Neutrophil (primary cell): ENCODE results near the gene CLCNKA.
"Not testable (repeated sequence)": the region's sequence is repeated elsewhere in the genome, so short reads cannot be mapped to it uniquely, and the experiment has no call there.

Experiments
- H3K27ac ChIP-seq: fragments of 200-600 bp; sonication (generic); 2 replicates; pipeline ENCODE4 v1.5.1; 2016; ENCODE audit warnings: mild to moderate bottlenecking, moderate library complexity
- H3K27me3 ChIP-seq: fragments of 200-600 bp; sonication (generic); 2 replicates; pipeline ENCODE4 v1.6.0; 2016; ENCODE audit warnings: mild to moderate bottlenecking
- H3K36me3 ChIP-seq: fragments of 200-600 bp; sonication (generic); 2 replicates; pipeline ENCODE4 v1.5.1; 2017
- H3K4me1 ChIP-seq, 2 experiments: fragments of 200-600 bp in 1 of 2; sonication (generic) in 1 of 2; 1 replicate in 1 of 2; 2 replicates in 1 of 2; pipeline versions ENCODE4 v1.5.1 to v1.6.1; 2013 to 2016; ENCODE audit warnings: low read depth in 1 of 2, low read length in 1 of 2, mild to moderate bottlenecking in 1 of 2, moderate library complexity in 1 of 2; ENCODE audit not compliant: control insufficient read depth in 1 of 2, insufficient read depth in 1 of 2
- H3K4me3 ChIP-seq, 2 experiments: fragments of 200-600 bp in 1 of 2; sonication (generic) in 1 of 2; 1 replicate in 1 of 2; 2 replicates in 1 of 2; pipeline ENCODE4 v1.5.1; 2013 to 2016; ENCODE audit warnings: low read depth in 1 of 2, low read length in 1 of 2, mild to moderate bottlenecking in 1 of 2, moderate library complexity in 1 of 2
- H3K9me3 ChIP-seq: fragments of 200-600 bp; sonication (generic); 2 replicates; pipeline ENCODE4 v1.5.1; 2016
- CTCF ChIP-seq: fragments of 200-600 bp; sonication (generic); IDR thresholded peaks from 2 replicates; pipeline ENCODE4 v1.5.1; 2016; ENCODE audit warnings: antibody characterized with exemption

Gene CLCNKA

GRCh38 chr1:16028237-16029002, 6.6 kb downstream of the CLCNKA start:
- H3K4me3 ChIP-seq: no peak overlapping the region
- no peaks in the 10 kb centered on the region for H3K4me1 ChIP-seq
- TF ChIP-seq CTCF: no peak
- peaks cover 36% of the 10 kb centered on the region for H3K27me3 ChIP-seq
- H3K9me3 ChIP-seq: no peaks in the 10 kb centered on the region
- no peak overlapping the region for H3K27ac ChIP-seq
- no peaks in the 10 kb centered on the region for H3K36me3 ChIP-seq

- H3K9me3 ChIP-seq, H3K4me1 ChIP-seq, H3K4me3 ChIP-seq, H3K27ac ChIP-seq, H3K36me3 ChIP-seq: not testable (repeated sequence)
- peaks cover 36% of the 10 kb centered on the region for H3K27me3 ChIP-seq
These were observed 7.1 kb downstream of the CLCNKA start for GRCh38 chr1:16029003-16029268.

- TF ChIP-seq CTCF: no peak
These were observed 7.5 kb downstream of the CLCNKA start for GRCh38 chr1:16029288-16029687.

GRCh38 chr1:16031551-16031950, 9.7 kb downstream of the CLCNKA start:
- Histone ChIP-seq H3K4me3 (no peak overlapping the region), H3K9me3 (no peaks in the 10 kb centered on the region), H3K36me3 (no peaks in the 10 kb centered on the region), H3K4me1 (no peaks in the 10 kb centered on the region), H3K27me3 (peaks cover 21% of the 10 kb centered on the region), H3K27ac (no peak overlapping the region)
- TF ChIP-seq CTCF: no peak

More at GRCh38 chr1:16029288-16029687, 7.5 kb downstream of the CLCNKA start:
- Histone ChIP-seq H3K27ac (no peak overlapping the region), H3K27me3 (peaks cover 36% of the 10 kb centered on the region), H3K36me3 (no peaks in the 10 kb centered on the region), H3K4me3 (no peak overlapping the region), H3K9me3 (no peaks in the 10 kb centered on the region), H3K4me1 (no peaks in the 10 kb centered on the region)

GRCh38 chr1:16032388-16033102, 10.7 kb downstream of the CLCNKA start:
- peak; percentile 34 for TF ChIP-seq CTCF
- no peak overlapping the region for H3K4me3 ChIP-seq

GRCh38 chr1:16033103-16033632, 11.3 kb downstream of the CLCNKA start:
- not testable (repeated sequence) for H3K9me3 ChIP-seq, H3K27ac ChIP-seq, H3K4me1 ChIP-seq, H3K4me3 ChIP-seq, H3K27me3 ChIP-seq, H3K36me3 ChIP-seq

More at GRCh38 chr1:16032388-16033102, 10.7 kb downstream of the CLCNKA start:
- Histone ChIP-seq H3K27ac (no peak overlapping the region), H3K9me3 (no peaks in the 10 kb centered on the region), H3K4me1 (no peaks in the 10 kb centered on the region), H3K27me3 (peaks cover 11% of the 10 kb centered on the region), H3K36me3 (no peaks in the 10 kb centered on the region)

- not testable (repeated sequence) for H3K36me3 ChIP-seq, H3K4me3 ChIP-seq, H3K9me3 ChIP-seq, H3K4me1 ChIP-seq, H3K27ac ChIP-seq, H3K27me3 ChIP-seq
These were observed 14.6 kb downstream of the CLCNKA start for GRCh38 chr1:16036461-16036860.
